HG03442 (cell line): Measurements from ENCODE around the gene MYO5C.

Source experiments
- ATAC-seq: cut with Tn5 transposase; IDR thresholded peaks from one replicate; pipeline ENCODE4 v1.9.1; 2021; ENCODE audit warnings: mild to moderate bottlenecking, moderate library complexity; ENCODE audit not compliant: unreplicated experiment

Gene MYO5C, protein sequence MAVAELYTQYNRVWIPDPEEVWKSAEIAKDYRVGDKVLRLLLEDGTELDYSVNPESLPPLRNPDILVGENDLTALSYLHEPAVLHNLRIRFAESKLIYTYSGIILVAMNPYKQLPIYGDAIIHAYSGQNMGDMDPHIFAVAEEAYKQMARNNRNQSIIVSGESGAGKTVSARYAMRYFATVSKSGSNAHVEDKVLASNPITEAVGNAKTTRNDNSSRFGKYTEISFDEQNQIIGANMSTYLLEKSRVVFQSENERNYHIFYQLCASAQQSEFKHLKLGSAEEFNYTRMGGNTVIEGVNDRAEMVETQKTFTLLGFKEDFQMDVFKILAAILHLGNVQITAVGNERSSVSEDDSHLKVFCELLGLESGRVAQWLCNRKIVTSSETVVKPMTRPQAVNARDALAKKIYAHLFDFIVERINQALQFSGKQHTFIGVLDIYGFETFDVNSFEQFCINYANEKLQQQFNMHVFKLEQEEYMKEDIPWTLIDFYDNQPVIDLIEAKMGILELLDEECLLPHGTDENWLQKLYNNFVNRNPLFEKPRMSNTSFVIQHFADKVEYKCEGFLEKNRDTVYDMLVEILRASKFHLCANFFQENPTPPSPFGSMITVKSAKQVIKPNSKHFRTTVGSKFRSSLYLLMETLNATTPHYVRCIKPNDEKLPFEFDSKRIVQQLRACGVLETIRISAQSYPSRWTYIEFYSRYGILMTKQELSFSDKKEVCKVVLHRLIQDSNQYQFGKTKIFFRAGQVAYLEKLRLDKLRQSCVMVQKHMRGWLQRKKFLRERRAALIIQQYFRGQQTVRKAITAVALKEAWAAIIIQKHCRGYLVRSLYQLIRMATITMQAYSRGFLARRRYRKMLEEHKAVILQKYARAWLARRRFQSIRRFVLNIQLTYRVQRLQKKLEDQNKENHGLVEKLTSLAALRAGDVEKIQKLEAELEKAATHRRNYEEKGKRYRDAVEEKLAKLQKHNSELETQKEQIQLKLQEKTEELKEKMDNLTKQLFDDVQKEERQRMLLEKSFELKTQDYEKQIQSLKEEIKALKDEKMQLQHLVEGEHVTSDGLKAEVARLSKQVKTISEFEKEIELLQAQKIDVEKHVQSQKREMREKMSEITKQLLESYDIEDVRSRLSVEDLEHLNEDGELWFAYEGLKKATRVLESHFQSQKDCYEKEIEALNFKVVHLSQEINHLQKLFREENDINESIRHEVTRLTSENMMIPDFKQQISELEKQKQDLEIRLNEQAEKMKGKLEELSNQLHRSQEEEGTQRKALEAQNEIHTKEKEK (N-terminal part only)

DNA sequence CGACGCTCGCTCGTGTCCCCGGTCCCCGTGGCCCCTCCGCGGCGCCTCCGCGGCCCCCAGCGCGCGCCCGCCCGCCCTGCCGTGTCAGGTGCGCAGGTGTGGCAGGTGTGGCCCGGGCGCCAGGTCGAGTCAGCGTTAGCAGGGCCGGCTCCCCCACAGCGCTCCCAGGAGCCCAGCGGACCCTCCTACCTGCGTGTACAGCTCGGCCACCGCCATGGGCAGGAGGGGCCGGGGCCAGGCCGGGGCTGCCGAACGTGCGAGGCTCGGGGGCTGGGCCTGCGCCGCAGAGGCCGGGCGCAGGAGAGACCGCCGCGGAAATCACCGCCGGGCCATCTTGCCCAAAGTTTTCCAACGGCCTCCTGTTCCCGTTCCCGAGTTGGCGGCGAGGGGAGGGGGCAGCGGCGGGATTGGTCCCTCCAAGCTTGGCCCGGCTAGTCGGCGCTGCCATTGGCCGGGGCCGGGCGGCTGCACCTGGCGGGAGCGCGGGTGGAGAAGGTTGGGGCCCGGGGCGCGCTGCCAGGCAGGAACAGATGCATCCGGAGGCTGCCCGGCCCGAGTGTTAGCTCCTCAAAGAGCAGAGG, at the start of gene MYO5C:
MYO5C (minus strand) TSS at position 384 of the 581 bp plus-strand sequence; CDS start at position 216, 168 bp downstream.
- no peak for ATAC-seq

DNA sequence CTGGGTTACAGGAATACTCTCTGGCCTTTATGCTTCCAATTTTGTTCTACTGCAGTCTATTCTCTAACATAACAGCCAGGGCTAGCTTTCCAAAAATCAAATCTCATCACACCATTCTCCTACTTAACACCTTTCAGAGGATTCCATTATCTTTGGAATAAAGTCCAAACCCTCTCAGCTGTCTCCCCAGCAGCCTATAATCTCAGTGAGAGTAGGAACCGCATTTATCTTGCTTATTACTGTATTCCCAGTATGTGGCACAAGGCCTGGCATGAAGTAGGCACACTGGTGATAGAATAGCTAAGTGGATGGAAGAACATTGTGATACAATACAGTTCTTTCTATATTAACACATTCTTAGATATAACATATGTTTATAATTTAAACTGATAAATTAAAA, 49.0 kb upstream of the MYO5C start:
- ATAC-seq: no peak

DNA sequence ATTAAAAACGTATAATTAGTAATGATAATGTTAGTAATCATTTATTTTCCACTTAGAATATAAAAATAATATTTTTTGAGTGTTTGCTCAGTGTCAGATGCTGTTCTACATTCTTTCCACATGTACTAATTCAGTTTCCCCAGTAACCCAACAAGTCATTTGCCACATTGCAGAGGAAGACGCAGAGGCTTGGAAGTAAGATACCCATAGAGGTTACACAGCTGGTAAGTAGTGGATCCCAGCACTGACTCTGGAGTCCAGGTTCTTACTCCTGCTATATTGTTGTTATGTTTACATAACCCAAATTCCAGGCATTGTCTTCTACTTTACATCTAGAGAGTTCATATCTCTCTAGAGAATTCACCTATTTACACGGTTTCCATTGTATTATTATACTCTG, 48.2 kb upstream of the MYO5C start:
- no peak for ATAC-seq

DNA sequence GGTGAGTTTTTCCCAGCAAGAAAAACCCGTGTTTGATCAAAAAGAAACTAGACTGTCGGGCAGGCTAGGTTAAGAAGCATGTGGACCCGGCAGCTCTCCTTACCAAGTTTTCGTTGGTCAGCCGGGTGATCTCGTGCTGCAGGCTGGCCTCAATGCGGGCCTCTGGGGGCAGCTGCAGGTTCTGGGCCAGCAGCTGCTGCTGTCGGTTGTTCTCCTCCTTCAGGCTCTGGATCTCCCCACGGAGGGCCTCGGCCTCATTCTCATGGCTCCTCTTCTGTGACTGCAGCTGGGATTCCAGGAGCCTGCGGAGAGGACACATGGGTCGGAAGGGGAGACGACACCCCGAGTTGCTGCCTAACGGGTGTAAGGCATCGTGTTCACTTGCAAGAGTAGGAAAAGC, 44.5 kb upstream of the MYO5C start:
- no peak for ATAC-seq

DNA sequence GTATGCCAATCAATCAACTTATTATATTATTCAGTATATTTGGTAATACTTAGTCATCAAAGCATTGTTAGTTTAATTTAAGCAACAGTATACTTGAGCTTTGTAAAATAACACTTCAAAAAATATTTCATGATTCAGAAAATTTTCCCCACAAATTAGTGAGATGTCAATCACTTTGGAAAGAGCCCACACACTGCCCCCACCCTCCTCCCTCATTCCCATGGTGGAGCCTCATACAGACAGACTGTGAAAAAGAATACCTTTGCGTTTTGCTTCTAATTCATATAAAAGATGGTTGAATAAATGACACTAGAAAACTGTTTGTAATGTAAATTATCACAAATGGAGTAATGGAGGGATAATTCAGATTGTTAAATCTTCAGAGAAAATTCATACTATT, 43.3 kb upstream of the MYO5C start:
- ATAC-seq: no peak

DNA sequence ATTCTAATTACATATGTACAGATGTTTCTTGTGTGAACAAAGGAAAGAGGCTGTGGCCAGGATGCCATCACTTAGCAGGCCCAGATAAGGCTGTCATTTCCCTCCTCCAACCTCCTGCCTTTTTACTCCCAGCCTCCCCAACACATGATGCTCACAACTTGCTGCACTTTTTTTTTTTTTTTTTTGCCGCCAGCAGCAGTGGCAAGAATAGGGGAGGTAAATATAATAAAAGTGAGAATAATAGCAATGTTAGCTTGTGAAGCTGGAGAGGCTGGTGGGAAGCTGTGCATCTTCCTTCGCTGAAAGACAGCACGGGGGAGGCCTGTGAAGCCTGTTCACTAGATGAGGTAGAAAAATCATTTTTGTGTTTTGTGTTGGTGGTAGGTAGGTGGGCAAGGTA, 42.5 kb upstream of the MYO5C start:
- no peak for ATAC-seq

DNA sequence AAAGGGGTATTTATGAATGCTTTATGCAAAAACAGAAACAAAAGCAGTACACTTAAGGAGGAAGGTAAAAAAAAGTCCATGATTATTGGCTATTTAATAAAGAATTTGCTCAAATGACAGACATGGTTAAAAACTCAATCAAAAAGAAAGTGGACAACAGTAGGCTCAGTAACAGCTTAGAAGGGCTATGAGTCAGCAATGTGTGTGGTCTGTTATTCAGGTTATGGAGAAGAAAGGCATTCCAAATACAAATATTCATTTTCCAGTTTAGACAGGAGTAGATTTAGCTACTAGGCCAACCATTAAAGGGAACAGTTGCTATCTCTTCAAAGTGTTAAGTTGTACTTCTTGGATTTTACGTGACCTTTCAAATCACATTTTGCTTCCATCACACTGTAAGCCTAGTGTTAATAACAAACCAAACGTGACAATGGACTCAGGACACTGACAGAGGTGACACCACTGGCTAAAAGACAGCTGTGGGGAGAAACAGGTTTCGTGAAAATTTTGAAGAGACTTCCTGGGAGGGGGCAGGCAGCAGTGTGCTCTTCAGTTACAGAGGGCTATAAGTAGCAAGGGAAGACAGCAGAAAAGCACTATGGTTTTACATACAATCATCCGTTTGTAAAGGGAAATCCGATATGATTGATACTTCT, 41.7 kb upstream of the MYO5C start:
- ATAC-seq: no peak

DNA sequence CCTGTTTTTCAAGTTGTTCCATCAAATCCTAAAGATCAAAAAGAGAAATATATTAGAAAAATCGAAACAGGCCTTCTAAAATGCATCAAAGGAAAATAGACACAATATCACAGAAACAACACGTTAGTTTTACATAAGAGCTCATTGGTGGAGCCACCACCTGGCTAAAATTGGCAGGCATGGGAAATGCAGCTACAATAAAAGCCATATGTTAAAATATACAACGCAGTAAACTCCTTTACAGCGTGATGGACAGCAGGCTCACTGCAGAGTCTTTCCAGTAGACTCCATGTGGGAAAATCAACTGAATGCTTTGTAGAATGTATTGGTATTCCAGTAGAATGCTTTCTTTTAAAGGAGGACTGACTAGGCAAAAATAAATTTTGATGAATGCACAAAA, 40.9 kb upstream of the MYO5C start:
- no peak for ATAC-seq

DNA sequence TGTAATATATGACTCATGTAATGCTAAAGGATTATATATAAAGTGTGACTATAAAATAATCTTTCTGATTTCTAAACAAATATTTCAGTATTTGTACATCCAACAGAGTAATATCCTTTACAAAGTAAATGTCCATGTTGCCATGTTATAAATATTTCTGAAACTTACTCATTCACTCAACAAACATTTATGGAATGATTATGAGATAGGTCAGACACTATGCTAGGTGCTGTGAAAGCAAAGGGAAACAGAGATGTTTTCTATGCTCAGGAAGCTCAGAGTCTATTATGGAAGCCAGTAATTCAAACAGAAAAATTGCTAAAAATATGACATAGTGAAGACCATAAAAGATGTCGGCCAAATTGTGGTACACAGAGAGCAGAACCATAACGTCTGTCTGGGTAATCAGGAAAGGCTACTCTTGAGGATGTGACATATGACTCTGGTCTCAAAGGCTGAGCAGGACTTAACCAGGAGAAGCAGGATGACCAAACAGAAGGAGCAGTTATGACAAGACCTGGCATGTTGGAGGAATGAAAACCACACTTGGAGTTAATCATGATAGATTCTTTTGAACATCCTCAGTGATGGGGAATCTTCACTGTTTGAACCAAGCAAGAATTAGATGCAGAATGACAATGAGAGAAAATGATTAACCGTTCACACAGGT, 39.0 kb upstream of the MYO5C start:
- ATAC-seq: no peak

DNA sequence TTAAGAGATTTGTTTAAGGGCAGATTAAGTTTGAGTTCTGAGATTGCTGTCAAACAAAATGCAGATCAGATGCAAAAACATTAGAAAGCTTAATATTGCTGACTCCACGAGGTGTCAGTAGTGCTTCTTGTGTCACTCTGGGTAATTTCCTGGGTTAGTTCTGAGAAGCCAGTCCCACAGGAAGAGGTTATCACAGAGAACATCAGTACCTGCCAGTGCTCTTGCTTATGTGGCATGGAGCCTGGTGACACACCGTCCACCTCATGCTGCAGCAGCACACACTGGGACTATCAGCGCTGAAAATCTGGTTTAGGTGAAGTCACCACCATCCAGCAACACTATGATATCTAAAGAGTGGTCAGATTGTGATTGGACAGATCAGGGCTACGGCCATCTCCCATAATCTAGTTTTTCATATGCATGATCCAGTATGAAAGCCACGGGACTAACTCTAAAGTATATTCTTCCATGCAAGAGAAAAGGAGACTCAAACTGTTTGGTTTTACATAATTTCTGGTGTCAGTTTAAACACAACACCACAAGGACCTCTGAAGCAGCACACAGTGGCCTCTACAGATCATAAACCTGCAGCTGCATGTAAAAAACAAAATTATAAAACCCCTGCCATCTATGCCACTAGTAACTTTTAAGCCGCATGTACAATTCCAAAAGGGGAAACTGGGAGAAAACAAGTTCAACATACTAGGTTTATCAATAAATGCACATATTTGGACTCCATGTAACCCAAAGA, 36.1 kb upstream of the MYO5C start:
- peak; percentile 91 for ATAC-seq

DNA sequence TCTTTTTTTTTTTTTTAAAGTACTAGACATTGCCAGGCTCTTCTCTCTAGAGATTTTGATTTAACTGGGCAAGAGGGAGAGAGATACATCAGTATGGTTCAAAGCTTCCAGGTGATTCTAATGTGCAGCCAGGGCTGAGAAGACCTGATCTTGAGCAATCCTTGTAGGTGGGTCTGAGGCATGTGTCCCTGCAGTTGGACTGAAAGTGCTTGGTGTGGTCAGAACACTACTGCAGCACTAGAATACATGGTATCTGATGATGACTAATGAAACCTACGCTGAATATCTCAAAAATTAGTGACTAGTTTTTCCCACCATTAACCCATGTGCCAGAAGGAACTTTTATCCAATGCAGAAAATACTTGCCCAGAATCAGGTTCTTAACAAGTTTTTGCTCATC, 34.4 kb upstream of the MYO5C start:
- no peak for ATAC-seq

DNA sequence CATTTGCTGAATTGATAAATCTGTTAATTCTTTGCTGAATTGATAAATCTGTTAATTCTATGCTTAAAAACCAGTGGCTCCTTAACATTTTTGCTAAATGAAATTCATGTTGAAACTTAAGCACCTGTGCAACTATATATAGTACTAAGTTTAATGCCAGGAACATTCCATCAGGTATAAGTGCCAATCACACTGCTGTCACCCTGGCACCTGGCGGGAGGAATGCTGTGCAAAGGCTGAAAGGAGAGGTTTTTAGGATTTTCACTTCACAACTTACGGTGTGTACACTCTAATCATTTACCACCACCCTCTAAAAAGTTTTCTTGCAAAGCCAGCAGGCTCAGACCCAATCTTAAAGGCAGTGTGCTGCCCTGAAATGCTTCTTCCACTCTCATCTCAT, 33.5 kb upstream of the MYO5C start:
- no peak for ATAC-seq

DNA sequence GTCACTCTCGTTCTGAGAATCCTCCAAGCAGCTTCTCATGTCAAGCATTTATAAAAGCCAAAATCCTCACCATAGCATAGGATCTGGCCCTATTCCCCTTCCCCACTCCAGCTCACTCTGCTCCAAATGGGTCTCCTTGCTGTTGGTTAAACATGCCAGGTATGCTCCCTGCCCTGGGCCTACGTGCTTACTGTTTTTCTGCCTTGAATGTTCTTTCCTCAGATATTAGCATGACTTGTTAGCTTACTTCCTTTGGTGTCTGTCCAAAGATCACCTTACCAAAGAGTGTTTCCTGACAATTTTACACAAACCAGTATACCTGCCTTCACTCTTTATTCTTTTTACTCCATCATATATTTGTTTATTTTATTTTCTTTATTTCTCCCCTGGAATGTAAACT, 33.1 kb upstream of the MYO5C start:
- ATAC-seq: no peak

DNA sequence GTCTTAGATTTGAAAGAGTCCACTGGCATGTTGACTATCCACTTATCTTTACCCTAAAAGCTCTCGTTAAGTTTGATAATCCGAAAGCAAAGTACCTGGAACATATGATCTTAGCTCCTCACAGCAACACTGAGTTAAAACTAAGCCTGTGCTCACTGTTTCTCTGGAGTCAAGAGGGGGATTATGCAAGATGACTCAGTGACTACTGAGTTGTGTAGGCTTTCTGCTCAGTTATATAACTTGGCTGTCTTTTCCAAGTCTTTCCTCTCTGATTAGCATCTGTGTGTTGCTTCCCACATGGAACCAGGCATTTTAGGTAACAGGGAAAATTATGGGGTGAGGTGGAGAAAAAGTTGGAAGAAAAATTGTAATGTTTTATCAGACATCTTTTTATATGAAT, 31.2 kb upstream of the MYO5C start:
- ATAC-seq: no peak

DNA sequence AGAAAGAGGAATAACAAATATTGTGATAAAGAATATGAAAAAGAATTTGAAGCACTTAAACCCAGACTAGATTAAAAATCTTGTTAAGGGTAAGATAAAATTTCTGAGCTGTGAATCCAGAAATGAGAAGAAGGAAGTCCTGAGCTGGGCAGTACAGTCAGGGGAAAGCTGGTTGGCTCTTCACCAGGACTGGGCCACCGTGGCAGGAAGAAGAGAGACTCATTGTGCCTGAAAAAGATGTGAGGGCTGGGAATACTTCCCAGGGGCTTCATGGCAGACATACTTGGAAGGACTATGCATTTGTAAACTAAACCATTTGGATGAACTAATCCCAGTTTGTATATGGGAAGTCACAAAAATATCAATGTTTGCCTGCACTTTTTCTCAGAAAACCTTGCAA, 28.5 kb upstream of the MYO5C start:
- ATAC-seq: no peak

DNA sequence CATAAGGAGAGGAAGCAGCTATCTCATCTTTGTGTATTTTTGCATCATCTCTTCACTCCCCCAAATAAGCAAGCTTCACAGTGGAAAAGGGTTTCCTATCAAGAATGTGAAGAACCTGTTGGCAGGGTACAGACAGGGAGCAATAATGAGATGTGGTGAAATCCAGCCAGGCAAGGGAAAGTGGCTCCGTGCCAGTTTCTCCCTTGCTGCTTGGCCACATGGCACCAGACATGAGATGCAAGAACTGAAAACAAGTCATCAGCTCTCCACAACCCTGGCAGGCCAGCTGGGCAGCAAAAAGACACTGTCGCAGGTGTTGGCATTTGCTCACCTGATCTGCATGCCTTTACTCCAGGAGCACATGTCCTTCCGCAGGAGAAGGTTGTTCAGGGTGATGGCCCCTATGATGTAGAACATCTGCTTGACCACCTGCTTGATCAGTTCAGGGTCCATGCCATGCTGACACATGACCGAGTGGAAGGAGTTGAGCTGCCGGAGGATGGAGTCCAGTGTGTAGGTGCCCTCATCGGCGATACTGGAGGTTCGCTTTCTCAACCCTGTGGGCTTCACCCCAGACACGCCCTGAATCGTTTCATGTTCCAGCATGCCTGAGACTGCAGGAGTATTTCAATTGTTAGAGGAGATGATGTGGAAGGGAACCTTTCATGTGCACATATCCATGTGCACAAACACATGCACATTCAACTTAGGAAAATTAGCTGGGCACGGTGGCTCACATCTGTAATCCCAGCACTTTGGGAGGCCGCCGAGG, 23.3 kb upstream of the MYO5C start:
- no peak for ATAC-seq

DNA sequence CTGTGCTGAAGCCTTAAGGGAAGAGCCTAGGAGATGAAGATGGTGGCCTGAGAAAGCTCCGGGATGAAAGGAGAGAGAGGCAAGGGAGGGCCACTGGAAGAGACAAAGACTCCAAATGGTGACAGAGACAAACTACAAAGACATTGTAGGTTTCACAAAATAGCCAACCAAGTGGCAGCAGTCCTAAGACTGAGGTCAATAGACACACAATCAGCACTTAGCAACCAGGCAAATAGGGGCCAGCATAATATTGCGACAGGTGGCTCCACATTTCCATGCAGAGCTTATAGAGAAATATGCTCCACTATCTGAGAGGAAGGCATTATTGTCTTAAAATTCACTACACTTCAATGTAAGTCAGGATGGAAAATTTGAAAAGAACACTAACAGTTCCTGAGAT, 22.1 kb upstream of the MYO5C start:
- ATAC-seq: no peak

DNA sequence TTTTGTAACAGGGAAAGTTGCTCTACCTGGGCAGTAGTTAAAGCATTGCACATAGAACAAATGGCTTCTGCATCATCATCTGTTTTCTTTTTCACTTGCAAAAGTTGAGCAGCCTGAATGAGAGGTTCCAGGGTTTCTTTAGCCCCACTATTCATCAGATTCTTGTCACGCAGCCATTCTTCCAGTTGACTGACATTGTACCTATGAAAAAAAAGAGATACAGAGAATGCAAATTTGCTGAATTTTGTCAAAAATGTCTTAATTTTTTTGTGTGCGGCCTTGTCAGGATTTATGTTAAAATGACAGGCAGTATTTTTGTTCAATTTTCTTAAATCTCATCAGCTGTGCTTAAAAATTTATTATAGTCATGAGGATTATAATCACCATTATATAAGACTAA, 21.4 kb upstream of the MYO5C start:
- ATAC-seq: no peak
